Lower leg skin (tissue), 4 donors: Measurements from ENCODE around the gene APBB2. TPM values are rescaled to one million over a fixed set of nuclear protein-coding genes. Genes with fewer than 3 reads are reported as not detected.

ENCODE experiments used
- DNase-seq, 2 donors: peaks; one replicate each; pipeline ENCODE4 v3.0.0-alpha.2; 2019; ENCODE audit warnings: low spot score in 2 of 2
- H3K4me3 ChIP-seq: fragments of 200-600 bp; sonication (generic); 2 replicates; pipeline ENCODE4 v1.5.1; 2017; ENCODE audit warnings: mild to moderate bottlenecking, low read depth; ENCODE audit not compliant: poor library complexity, severe bottlenecking
- POLR2A ChIP-seq, 2 donors: fragments of 450-650 bp; IDR thresholded peaks; one replicate each; pipeline ENCODE4 v1.6.1; 2016 to 2017; ENCODE audit warnings: antibody characterized with exemption in 2 of 2, mild to moderate bottlenecking in 1 of 2, moderate library complexity in 1 of 2
- WGBS, 2 donors: methylation state at CpG; one replicate each; pipeline ENCODE4 v1.1.5; 2018; 5-methylcytosine and 5-hydroxymethylcytosine counted together
- intact Hi-C: fragments of 100-400 bp; cut with DNase I; formaldehyde crosslinking; loops from one replicate; pipeline ENCODE4 v1.15.0; 2023; ENCODE audit warnings: low total_unique reads
- total RNA-seq, 4 donors: library from RNA; depleted of rRNA; stranded (reverse); fragments of >200 nt; gene quantifications; one replicate each; pipeline ENCODE4 v1.1.0, GENCODE V29; 2016
- TF ChIP-seq, protein P1 (sequence below), 3 donors: fragments of 450-650 bp; IDR thresholded peaks; one replicate each; pipeline ENCODE4 v1.5.1; 2016; ENCODE audit warnings: antibody characterized with exemption in 3 of 3, mild to moderate bottlenecking in 3 of 3, moderate library complexity in 2 of 3

Gene APBB2
- total RNA-seq, 4 donors from 2014 or later: 24.0 to 49.2 (median 43.3) TPM

DNA sequence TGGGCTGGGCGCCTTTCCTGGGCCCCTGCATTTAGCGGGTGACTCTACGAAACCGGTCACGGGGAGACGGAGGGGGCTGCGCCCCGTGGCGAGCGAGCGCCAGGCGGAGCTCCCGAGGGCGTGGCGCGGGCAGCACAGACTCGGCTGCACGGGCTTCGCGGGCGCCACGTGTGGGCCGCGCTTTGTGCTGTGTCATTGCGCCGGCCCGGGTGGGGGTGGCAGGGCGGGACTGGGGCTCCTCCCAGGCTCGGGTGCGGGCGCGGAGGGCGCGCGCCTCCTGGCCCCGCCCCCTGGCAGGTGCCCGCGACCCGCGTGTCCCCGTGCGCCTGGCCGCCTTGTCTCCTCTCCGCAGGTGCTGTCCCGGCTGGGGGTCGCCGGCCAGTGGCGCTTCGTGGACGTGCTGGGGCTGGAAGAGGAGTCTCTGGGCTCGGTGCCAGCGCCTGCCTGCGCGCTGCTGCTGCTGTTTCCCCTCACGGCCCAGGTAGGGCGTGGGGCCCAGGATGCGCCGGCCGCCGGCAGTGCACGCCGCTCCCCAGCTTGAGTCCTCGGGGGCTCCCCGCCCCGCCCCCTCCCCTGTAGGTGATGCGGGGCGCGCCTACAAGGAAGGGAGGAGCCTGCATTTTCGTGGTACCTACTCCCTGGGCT is 43.0 kb upstream of the APBB2 start:
- H3K4me3 ChIP-seq: peak overlapping the region; percentile 24
- no peak for TF ChIP-seq POLR2A (IDR thresholded peaks at IDR 0.05)
- TF ChIP-seq, protein P1, sequence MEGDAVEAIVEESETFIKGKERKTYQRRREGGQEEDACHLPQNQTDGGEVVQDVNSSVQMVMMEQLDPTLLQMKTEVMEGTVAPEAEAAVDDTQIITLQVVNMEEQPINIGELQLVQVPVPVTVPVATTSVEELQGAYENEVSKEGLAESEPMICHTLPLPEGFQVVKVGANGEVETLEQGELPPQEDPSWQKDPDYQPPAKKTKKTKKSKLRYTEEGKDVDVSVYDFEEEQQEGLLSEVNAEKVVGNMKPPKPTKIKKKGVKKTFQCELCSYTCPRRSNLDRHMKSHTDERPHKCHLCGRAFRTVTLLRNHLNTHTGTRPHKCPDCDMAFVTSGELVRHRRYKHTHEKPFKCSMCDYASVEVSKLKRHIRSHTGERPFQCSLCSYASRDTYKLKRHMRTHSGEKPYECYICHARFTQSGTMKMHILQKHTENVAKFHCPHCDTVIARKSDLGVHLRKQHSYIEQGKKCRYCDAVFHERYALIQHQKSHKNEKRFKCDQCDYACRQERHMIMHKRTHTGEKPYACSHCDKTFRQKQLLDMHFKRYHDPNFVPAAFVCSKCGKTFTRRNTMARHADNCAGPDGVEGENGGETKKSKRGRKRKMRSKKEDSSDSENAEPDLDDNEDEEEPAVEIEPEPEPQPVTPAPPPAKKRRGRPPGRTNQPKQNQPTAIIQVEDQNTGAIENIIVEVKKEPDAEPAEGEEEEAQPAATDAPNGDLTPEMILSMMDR (IDR thresholded peaks at IDR 0.05): no peak
- intact Hi-C loops: no loop called here
- peak in 1 of 2 donors; percentile 87 for DNase-seq
- WGBS, 2 donors: 0 to 2% methylated on average over 15 to 29 of the region's 69 CpGs

DNA sequence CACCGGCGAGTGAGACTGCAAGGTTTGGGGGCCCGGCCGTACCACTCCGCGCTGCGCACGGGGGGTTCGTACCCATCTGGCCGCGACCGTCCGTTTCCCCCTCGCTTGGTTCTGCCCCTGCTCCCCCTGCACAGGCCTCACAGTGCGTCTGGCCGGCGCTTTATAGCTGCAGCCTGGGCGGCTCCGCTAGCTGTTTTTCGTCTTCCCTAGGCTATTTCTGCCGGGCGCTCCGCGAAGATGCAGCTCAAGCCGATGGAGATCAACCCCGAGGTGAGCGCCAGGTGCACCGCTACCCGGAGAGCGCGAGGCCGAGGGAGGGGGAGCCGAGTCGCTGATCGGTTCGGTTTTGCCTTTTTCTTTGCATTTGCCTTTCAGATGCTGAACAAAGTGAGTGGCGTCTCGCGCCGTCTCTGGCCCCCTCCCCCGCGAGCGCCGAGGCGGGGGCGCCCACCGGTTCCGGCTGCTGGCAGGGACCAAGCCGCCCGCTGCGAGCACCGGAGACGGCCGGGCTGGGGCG is 42.5 kb upstream of the APBB2 start, which contains the start of gene UCHL1:
TSS of gene UCHL1 (plus strand) at position 189 of the 517 bp plus-strand sequence. CDS start at position 238, 49 bp downstream.
- TF ChIP-seq, protein P1 (IDR thresholded peaks at IDR 0.05): no peak
- TF ChIP-seq POLR2A (IDR thresholded peaks at IDR 0.05): no peak
- no peak for DNase-seq
- intact Hi-C loops: no loop called here
- H3K4me3 ChIP-seq: peak within 1 kb of the TSS; percentile 24
- 1 to 4% methylated on average over 34 to 55 of the region's 55 CpGs for WGBS, 2 donors

- no peak for TF ChIP-seq POLR2A (IDR thresholded peaks at IDR 0.05)
- TF ChIP-seq, protein P1 (IDR thresholded peaks at IDR 0.05): no peak
- DNase-seq: no peak
- intact Hi-C loops: no loop called here
Observed at GRCh38 chr4:41256131-41256739, 41.9 kb upstream of the APBB2 start.

DNA sequence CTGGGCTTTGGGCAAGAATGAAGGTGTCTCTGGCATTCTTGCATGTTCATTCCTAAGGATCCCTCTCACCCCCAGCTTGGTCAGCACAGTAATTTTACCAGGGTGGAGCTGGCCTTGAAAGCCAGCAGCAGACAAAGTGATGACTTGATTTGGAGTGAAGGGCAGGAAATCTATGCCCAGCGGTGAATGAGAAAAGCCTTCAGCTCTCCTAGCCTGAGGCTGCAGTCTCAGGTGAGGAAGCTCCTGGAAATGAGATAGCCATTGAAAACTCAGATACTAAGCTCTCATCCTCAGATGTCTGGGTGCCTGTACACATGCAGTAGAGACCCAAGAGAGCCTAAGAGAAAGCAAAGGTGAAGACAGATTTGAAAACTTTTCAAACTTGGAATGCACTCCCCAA is 31.6 kb upstream of the APBB2 start:
- no peak for DNase-seq
- H3K4me3 ChIP-seq: no peak overlapping the region
- no peak for TF ChIP-seq POLR2A (IDR thresholded peaks at IDR 0.05)
- TF ChIP-seq, protein P1 (IDR thresholded peaks at IDR 0.05): no peak
- 94 to 97% methylated on average over 1 of the region's 1 CpG for WGBS, 2 donors
- intact Hi-C loops: no loop called here

More at GRCh38 chr4:41256131-41256739, 41.9 kb upstream of the APBB2 start:
- H3K4me3 ChIP-seq: no peak overlapping the region
- 38 to 39% methylated on average over 13 of the region's 13 CpGs for WGBS, 2 donors

DNA sequence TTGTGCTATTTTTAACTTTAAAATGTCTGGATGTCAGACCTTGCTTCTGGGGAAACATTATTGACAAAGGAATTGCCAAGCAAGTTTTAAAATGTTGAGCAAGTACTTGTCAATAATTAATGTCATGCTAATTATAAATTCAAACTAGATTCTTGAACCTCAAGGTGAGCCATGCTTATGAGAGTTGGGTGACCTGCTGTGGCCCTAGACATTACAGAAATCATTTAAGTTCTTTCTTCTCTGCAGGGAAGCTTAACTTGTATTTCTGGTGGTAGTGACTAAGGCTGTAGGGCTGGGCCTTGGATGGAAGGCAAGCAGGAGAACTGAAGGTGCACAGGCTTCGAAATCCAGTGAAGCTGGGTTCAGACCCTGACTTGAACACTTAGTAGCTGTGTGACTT is 27.6 kb upstream of the APBB2 start:
- TF ChIP-seq, protein P1 (IDR thresholded peaks at IDR 0.05): no peak
- no peak for TF ChIP-seq POLR2A (IDR thresholded peaks at IDR 0.05)
- no peak overlapping the region for H3K4me3 ChIP-seq
- DNase-seq: no peak
- intact Hi-C loops: no loop called here
- WGBS, 2 donors: 80 to 90% methylated on average over 1 of the region's 1 CpG
